ENCODE data around the gene CCDC78. TPM values are rescaled to one million over a fixed set of nuclear protein-coding genes. Genes with fewer than 3 reads are reported as not detected.

Gene CCDC78
- total RNA-seq, 1 experiment from 2014 or later, result 3.5 TPM

DNA sequence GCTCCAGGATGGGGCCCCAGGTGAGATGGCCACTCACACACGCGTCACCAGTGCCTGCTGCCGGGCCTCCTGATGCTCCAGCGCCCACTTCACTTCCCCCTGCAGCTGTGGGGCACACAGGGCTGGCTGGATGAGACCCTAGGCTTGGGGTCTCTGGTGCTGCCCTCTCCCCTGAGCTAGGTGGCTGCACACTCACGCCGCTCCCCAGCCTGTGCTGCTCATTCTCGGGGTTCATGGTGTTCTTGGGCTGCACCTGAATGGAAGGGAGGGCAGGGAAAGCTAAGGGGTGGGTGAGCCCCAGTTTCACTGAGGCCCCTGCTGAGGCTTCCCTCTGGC, 1.2 kb downstream of the CCDC78 start:
- TF ChIP-seq CTCF (IDR thresholded peaks at IDR 0.05; ENCODE audit: insufficient read depth in 1 of 2, low read depth in 1 of 2, low read length in 1 of 2, severe bottlenecking in 1 of 2, unreplicated experiment in 1 of 2), result no peak
- Histone ChIP-seq H3K4me1 (peaks cover 13% of the 10 kb centered on the region), H3K36me3 (ENCODE audit: control insufficient read depth, insufficient read depth, low read length) (no peaks in the 10 kb centered on the region), H3K4me3 (ENCODE audit: low read depth, low read length) (no peak overlapping the region), H3K27me3 (replicated peaks; ENCODE audit: control insufficient read depth, insufficient read depth, low read length) (no peaks in the 10 kb centered on the region), H3K9me3 (no peaks in the 10 kb centered on the region)
- peaks cover 11% of the 10 kb centered on the region for H3K36me3 Mint-ChIP-seq (ENCODE audit: insufficient read depth, unreplicated experiment)
- intact Hi-C loops (cut with micrococcal nuclease; ENCODE audit: unreplicated experiment), result no loop called here
- no peak for DNase-seq
- no peak overlapping the region for H3K4me3 Mint-ChIP-seq (ENCODE audit: unreplicated experiment)
- H3K4me1 Mint-ChIP-seq (ENCODE audit: low read depth, unreplicated experiment), result no peaks in the 10 kb centered on the region
- H3K27ac Mint-ChIP-seq (ENCODE audit: unreplicated experiment), result no peak overlapping the region
- H3K9me3 Mint-ChIP-seq (ENCODE audit: unreplicated experiment), result no peaks in the 10 kb centered on the region
- H3K27me3 Mint-ChIP-seq (ENCODE audit: insufficient read depth, unreplicated experiment), result no peaks in the 10 kb centered on the region
- POLR2A ChIA-PET, result no interaction called here
- CTCF ChIA-PET, result interaction anchor here (0.6 to 1.0 kb wide), 3 partner anchors 9 to 76 kb away, joined by 3 to 12 read pairs (median 3); no protein-coding TSS in a partner anchor
- BruUV-seq (replicated peaks), result no TSS peak

DNA sequence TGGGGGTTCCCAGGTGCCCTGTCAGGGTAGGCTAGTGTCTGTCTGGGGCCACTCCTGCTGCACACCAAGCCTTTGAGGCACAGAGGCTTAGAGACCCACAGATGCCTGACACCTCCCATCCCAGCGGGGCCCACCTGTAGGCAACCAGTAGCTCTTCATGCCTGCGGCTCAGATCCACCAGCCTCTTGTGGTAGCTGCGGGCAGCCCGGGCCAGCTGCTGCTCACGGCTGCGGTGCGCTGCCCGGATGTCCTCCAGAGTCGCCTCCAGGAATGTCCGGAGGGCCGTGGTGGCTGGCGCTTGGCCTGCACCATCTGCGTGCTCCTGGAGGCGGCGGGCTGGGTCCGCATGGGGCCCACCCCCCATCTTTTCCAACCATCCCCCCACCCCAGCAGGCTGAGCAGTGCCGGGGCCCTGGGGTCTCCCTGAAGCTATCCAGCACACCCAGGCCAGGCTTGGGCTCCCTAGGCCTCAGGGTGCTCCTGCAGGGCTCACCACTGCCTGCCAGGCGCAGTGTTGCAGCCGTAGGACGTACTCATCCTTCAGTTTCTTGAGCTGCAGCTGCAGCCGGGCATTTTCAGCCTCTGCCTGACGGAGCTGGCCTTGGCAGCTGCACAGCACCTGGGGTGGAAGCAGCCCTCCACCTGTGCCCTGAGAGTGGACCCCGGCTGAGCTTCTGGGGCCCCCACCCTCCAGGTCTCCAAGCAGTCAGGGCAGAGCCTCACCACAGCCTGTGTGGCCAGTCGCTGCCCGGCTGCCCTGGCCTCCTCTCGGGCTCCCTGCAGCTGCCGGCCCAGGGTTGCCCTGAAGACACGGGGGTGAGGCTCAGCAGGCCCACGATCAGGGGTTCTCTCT, 1.8 kb downstream of the CCDC78 start:
- DNase-seq, result no peak
- Histone ChIP-seq H3K36me3 (ENCODE audit: control insufficient read depth, insufficient read depth, low read length) (no peaks in the 10 kb centered on the region), H3K4me3 (ENCODE audit: low read depth, low read length) (no peak overlapping the region), H3K4me1 (peaks cover 17% of the 10 kb centered on the region), H3K9me3 (no peaks in the 10 kb centered on the region), H3K27me3 (replicated peaks; ENCODE audit: control insufficient read depth, insufficient read depth, low read length) (no peaks in the 10 kb centered on the region)
- Mint-ChIP-seq H3K4me3 (ENCODE audit: unreplicated experiment) (no peak overlapping the region), H3K36me3 (ENCODE audit: insufficient read depth, unreplicated experiment) (peaks cover 8% of the 10 kb centered on the region), H3K4me1 (ENCODE audit: low read depth, unreplicated experiment) (no peaks in the 10 kb centered on the region), H3K27ac (ENCODE audit: unreplicated experiment) (no peak overlapping the region), H3K27me3 (ENCODE audit: insufficient read depth, unreplicated experiment) (no peaks in the 10 kb centered on the region), H3K9me3 (ENCODE audit: unreplicated experiment) (no peaks in the 10 kb centered on the region)
- intact Hi-C loops (cut with micrococcal nuclease; ENCODE audit: unreplicated experiment), result no loop called here
- POLR2A ChIA-PET, result no interaction called here
- TF ChIP-seq CTCF (IDR thresholded peaks at IDR 0.05; ENCODE audit: insufficient read depth in 1 of 2, low read depth in 1 of 2, low read length in 1 of 2, severe bottlenecking in 1 of 2, unreplicated experiment in 1 of 2), result no peak
- no TSS peak for BruUV-seq (replicated peaks)
- CTCF ChIA-PET, result interaction anchor here (0.6 to 1.0 kb wide), 4 partner anchors 8 to 76 kb away, joined by 3 to 12 read pairs (median 4); no protein-coding TSS in a partner anchor

DNA sequence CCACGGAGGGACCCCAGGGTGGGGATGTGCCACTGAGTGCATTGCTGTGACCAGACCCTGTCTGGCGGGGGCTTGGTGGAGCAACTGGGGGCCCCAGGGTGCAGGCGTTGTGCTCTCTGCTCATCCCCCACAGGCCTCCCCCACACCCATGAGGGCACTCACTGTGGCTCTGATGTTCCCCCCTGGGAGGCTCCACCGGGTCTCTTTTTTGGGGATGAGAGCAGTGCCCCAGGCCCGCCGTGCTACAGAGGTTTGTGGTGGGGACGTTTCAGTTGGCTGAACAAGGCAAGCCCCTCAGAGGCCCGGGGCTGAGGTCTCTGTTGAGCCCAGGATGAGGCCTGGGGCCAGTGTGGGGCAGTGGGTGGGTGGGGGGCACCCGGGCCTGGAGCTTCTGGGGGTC, 2.5 kb downstream of the CCDC78 start:
- no peaks in the 10 kb centered on the region for H3K9me3 ChIP-seq
- Mint-ChIP-seq H3K27ac (ENCODE audit: unreplicated experiment) (no peak overlapping the region), H3K9me3 (ENCODE audit: unreplicated experiment) (no peaks in the 10 kb centered on the region), H3K36me3 (ENCODE audit: insufficient read depth, unreplicated experiment) (peaks cover 6% of the 10 kb centered on the region), H3K4me1 (ENCODE audit: low read depth, unreplicated experiment) (no peaks in the 10 kb centered on the region), H3K4me3 (ENCODE audit: unreplicated experiment) (no peak overlapping the region), H3K27me3 (ENCODE audit: insufficient read depth, unreplicated experiment) (no peaks in the 10 kb centered on the region)
- H3K36me3 ChIP-seq (ENCODE audit: control insufficient read depth, insufficient read depth, low read length), result no peaks in the 10 kb centered on the region
- DNase-seq, result no peak
- H3K4me1 ChIP-seq, result peaks cover 24% of the 10 kb centered on the region
- CTCF ChIA-PET, result interaction anchor here (0.7 kb wide), 1 partner anchor 9 kb away, joined by 4 read pairs; no protein-coding TSS in a partner anchor
- no TSS peak for BruUV-seq (replicated peaks)
- H3K4me3 ChIP-seq (ENCODE audit: low read depth, low read length), result no peak overlapping the region
- POLR2A ChIA-PET, result no interaction called here
- no peaks in the 10 kb centered on the region for H3K27me3 ChIP-seq (replicated peaks; ENCODE audit: control insufficient read depth, insufficient read depth, low read length)
- TF ChIP-seq CTCF (IDR thresholded peaks at IDR 0.05; ENCODE audit: insufficient read depth in 1 of 2, low read depth in 1 of 2, low read length in 1 of 2, severe bottlenecking in 1 of 2, unreplicated experiment in 1 of 2), result no peak
- intact Hi-C loops (cut with micrococcal nuclease; ENCODE audit: unreplicated experiment), result no loop called here

All from Caco-2 (cell line).